Spleen (tissue), 7 donors: Measurements from ENCODE around the gene STXBP5.

Experiments
- CTCF ChIP-seq, 11 experiments: fragments of 200-600 bp in 7 of 11; fragments of 450-650 bp in 4 of 11; sonication (generic) in 4 of 11; IDR thresholded peaks in 8 of 11; conservative IDR thresholded peaks in 3 of 11; 1 replicate in 7 of 11; 2 replicates in 4 of 11; pipeline versions ENCODE4 v1.4.0 to v1.8.0; 2016 to 2021; ENCODE audit warnings: antibody characterized with exemption in 11 of 11, inconsistent platforms in 4 of 11, mild to moderate bottlenecking in 1 of 11
- POLR2A ChIP-seq, 3 donors: fragments of 450-650 bp; IDR thresholded peaks; one replicate each; pipeline ENCODE4 v1.5.1; 2017; ENCODE audit warnings: antibody characterized with exemption in 3 of 3, mild to moderate bottlenecking in 1 of 3
- donor health status: DM: no; HTN: no; CAD: no; lungs with moderate emphysema.
- donor health status: DM: no; HTN: no; CAD: no.
- donor health status: DM: no; HTN: no; CAD: no.

GRCh38 chr6:147304016-147304415 is 99.8 kb downstream of the STXBP5 start:
- no peak for TF ChIP-seq POLR2A (IDR thresholded peaks at IDR 0.05)
- no peak for TF ChIP-seq CTCF (IDR thresholded peaks at IDR 0.05 in 8 of 11, conservative IDR thresholded peaks at IDR 0.05 in 3 of 11)
